Natural killer cell (primary cell): ENCODE measurements around the gene BBX. TPM values are rescaled to one million over a fixed set of nuclear protein-coding genes. Genes with fewer than 3 reads are reported as not detected.

ENCODE experiments used
- total RNA-seq, 4 donors: library from RNA; stranded (reverse); fragments of 120-200 nt in 1 of 4; gene quantifications; one replicate each; pipeline versions ENCODE4 v1.2.3 to v1.2.4, GENCODE V29; 2013 to 2022

BBX gene
- total RNA-seq, 3 donors from 2014 or later (not counting 1 experiment from before 2014, with no cell fraction given) = 80.0 to 87.1 (median 83.4) TPM

Other genes with a start within 250 kb of the BBX start
- not detected for gene CCDC54, start 145.5 kb upstream of the BBX start, total RNA-seq